ENCODE results near the gene TRAPPC2B. TPM values are rescaled to one million over a fixed set of nuclear protein-coding genes. Genes with fewer than 3 reads are reported as not detected.
"Not testable (repeated sequence)": the region's sequence is repeated elsewhere in the genome, so short reads cannot be mapped to it uniquely, and the experiment has no call there.

Gene TRAPPC2B
- total RNA-seq, 1 experiment from 2014 or later = 30.0 TPM

GRCh38 chr19:57357406-57357805 is 5.9 kb upstream of the TRAPPC2B start:
- Histone ChIP-seq H3K9ac (ENCODE audit: low read length) (no peak overlapping the region), H4K20me1 (ENCODE audit: insufficient read depth, low read depth, low read length) (no peaks in the 10 kb centered on the region), H3K4me2 (ENCODE audit: low read depth, low read length, poor library complexity, severe bottlenecking) (no peak overlapping the region), H2AFZ (ENCODE audit: low read length) (no peak overlapping the region), H3K9me3 (ENCODE audit: low read length) (peaks cover 27% of the 10 kb centered on the region), H3K27me3 (ENCODE audit: low read length) (no peaks in the 10 kb centered on the region), H3K27ac (ENCODE audit: low read length) (no peak overlapping the region), H3K9me2 (replicated peaks; ENCODE audit: insufficient read depth, low read length) (no peaks in the 10 kb centered on the region), H3K4me3 (ENCODE audit: low read length) (no peak overlapping the region), H3K36me3 (ENCODE audit: insufficient read depth, low read length) (peaks cover 69% of the 10 kb centered on the region), H3K79me2 (ENCODE audit: low read length) (peaks cover 32% of the 10 kb centered on the region), H3K4me1 (ENCODE audit: low read length) (peaks cover 4% of the 10 kb centered on the region)
- no peak for DNase-seq

- no peak for DNase-seq
- no peak overlapping the region for H3K4me2 ChIP-seq (ENCODE audit: low read depth, low read length, poor library complexity, severe bottlenecking)
- peaks cover 27% of the 10 kb centered on the region for H3K9me3 ChIP-seq (ENCODE audit: low read length)
- peaks cover 51% of the 10 kb centered on the region for H3K36me3 ChIP-seq (ENCODE audit: insufficient read depth, low read length)
- H3K27ac ChIP-seq (ENCODE audit: low read length) = no peak overlapping the region
- no peak overlapping the region for H2AFZ ChIP-seq (ENCODE audit: low read length)
- peaks cover 12% of the 10 kb centered on the region for H3K4me1 ChIP-seq (ENCODE audit: low read length)
- H3K4me3 ChIP-seq (ENCODE audit: low read length) = no peak overlapping the region
- no peaks in the 10 kb centered on the region for H3K27me3 ChIP-seq (ENCODE audit: low read length)
- H3K9ac ChIP-seq (ENCODE audit: low read length) = no peak overlapping the region
- H4K20me1 ChIP-seq (ENCODE audit: insufficient read depth, low read depth, low read length) = no peaks in the 10 kb centered on the region
- H3K79me2 ChIP-seq (ENCODE audit: low read length) = peaks cover 22% of the 10 kb centered on the region
- H3K9me2 ChIP-seq (replicated peaks; ENCODE audit: insufficient read depth, low read length) = no peaks in the 10 kb centered on the region
Observed at GRCh38 chr19:57359300-57359699, 4.1 kb upstream of the TRAPPC2B start.

GRCh38 chr19:57362419-57362818 is 932 bp upstream of the TRAPPC2B start:
- H3K9me2 ChIP-seq (replicated peaks; ENCODE audit: insufficient read depth, low read length) = no peaks in the 10 kb centered on the region
- H3K4me1 ChIP-seq (ENCODE audit: low read length) = peaks cover 16% of the 10 kb centered on the region
- peaks cover 26% of the 10 kb centered on the region for H3K36me3 ChIP-seq (ENCODE audit: insufficient read depth, low read length)
- H3K9ac ChIP-seq (ENCODE audit: low read length) = no peak overlapping the region
- peaks cover 4% of the 10 kb centered on the region for H3K9me3 ChIP-seq (ENCODE audit: low read length)
- H4K20me1 ChIP-seq (ENCODE audit: insufficient read depth, low read depth, low read length) = no peaks in the 10 kb centered on the region
- peak overlapping the region; percentile 80 for H3K4me2 ChIP-seq (ENCODE audit: low read depth, low read length, poor library complexity, severe bottlenecking)
- no peak overlapping the region for H3K27ac ChIP-seq (ENCODE audit: low read length)
- H3K27me3 ChIP-seq (ENCODE audit: low read length) = no peaks in the 10 kb centered on the region
- H3K4me3 ChIP-seq (ENCODE audit: low read length) = peak overlapping the region; percentile 76
- peaks cover 31% of the 10 kb centered on the region for H3K79me2 ChIP-seq (ENCODE audit: low read length)
- DNase-seq = no peak
- H2AFZ ChIP-seq (ENCODE audit: low read length) = peak overlapping the region; percentile 68; the same call in 1 of the 2 replicates

GRCh38 chr19:57363688-57364181 is 384 bp downstream of the TRAPPC2B start:
- Histone ChIP-seq H3K9ac (ENCODE audit: low read length) (peak overlapping the region; percentile 76), H2AFZ (ENCODE audit: low read length) (no peak overlapping the region), H3K9me3 (ENCODE audit: low read length) (no peaks in the 10 kb centered on the region; the same call in 1 of the 2 replicates), H3K4me3 (ENCODE audit: low read length) (peak overlapping the region; percentile 76), H3K36me3 (ENCODE audit: insufficient read depth, low read length) (peaks cover 15% of the 10 kb centered on the region), H3K27me3 (ENCODE audit: low read length) (no peaks in the 10 kb centered on the region), H3K79me2 (ENCODE audit: low read length) (peaks cover 27% of the 10 kb centered on the region), H3K9me2 (replicated peaks; ENCODE audit: insufficient read depth, low read length) (no peaks in the 10 kb centered on the region), H3K27ac (ENCODE audit: low read length) (no peak overlapping the region), H3K4me1 (ENCODE audit: low read length) (peaks cover 16% of the 10 kb centered on the region), H3K4me2 (ENCODE audit: low read depth, low read length, poor library complexity, severe bottlenecking) (peak overlapping the region; percentile 80), H4K20me1 (ENCODE audit: insufficient read depth, low read depth, low read length) (no peaks in the 10 kb centered on the region)
- DNase-seq = peak; percentile 63

GRCh38 chr19:57366776-57367175 is 3.4 kb downstream of the TRAPPC2B start:
- H4K20me1 ChIP-seq (ENCODE audit: insufficient read depth, low read depth, low read length) = no peaks in the 10 kb centered on the region

GRCh38 chr19:57374179-57374578 is 10.8 kb downstream of the TRAPPC2B start:
- H3K9me2 ChIP-seq (replicated peaks; ENCODE audit: insufficient read depth, low read length) = no peaks in the 10 kb centered on the region
- no peaks in the 10 kb centered on the region for H4K20me1 ChIP-seq (ENCODE audit: insufficient read depth, low read depth, low read length)
- H3K4me2 ChIP-seq (ENCODE audit: low read depth, low read length, poor library complexity, severe bottlenecking) = no peak overlapping the region
- no peaks in the 10 kb centered on the region for H3K4me1 ChIP-seq (ENCODE audit: low read length)
- H3K4me3 ChIP-seq (ENCODE audit: low read length) = no peak overlapping the region
- no peaks in the 10 kb centered on the region for H3K79me2 ChIP-seq (ENCODE audit: low read length)
- peaks cover 73% of the 10 kb centered on the region for H3K36me3 ChIP-seq (ENCODE audit: insufficient read depth, low read length)
- no peak for DNase-seq
- no peak overlapping the region for H2AFZ ChIP-seq (ENCODE audit: low read length)
- H3K27ac ChIP-seq (ENCODE audit: low read length) = no peak overlapping the region
- H3K27me3 ChIP-seq (ENCODE audit: low read length) = no peaks in the 10 kb centered on the region
- no peak overlapping the region for H3K9ac ChIP-seq (ENCODE audit: low read length)
- H3K9me3 ChIP-seq (ENCODE audit: low read length) = peaks cover 29% of the 10 kb centered on the region

More at GRCh38 chr19:57366776-57367175, 3.4 kb downstream of the TRAPPC2B start:
- no peak overlapping the region for H3K9ac ChIP-seq (ENCODE audit: low read length)
- DNase-seq = no peak
- H3K4me3 ChIP-seq (ENCODE audit: low read length) = no peak overlapping the region
- no peak overlapping the region for H2AFZ ChIP-seq (ENCODE audit: low read length)
- H3K9me3 ChIP-seq (ENCODE audit: low read length) = no peaks in the 10 kb centered on the region; the same call in 1 of the 2 replicates
- H3K4me2 ChIP-seq (ENCODE audit: low read depth, low read length, poor library complexity, severe bottlenecking) = no peak overlapping the region
- peaks cover 27% of the 10 kb centered on the region for H3K79me2 ChIP-seq (ENCODE audit: low read length)
- no peak overlapping the region for H3K27ac ChIP-seq (ENCODE audit: low read length)
- peaks cover 16% of the 10 kb centered on the region for H3K4me1 ChIP-seq (ENCODE audit: low read length)
- peaks cover 16% of the 10 kb centered on the region for H3K36me3 ChIP-seq (ENCODE audit: insufficient read depth, low read length)
- no peaks in the 10 kb centered on the region for H3K9me2 ChIP-seq (replicated peaks; ENCODE audit: insufficient read depth, low read length)
- H3K27me3 ChIP-seq (ENCODE audit: low read length) = no peaks in the 10 kb centered on the region

GRCh38 chr19:57374647-57375046 is 11.3 kb downstream of the TRAPPC2B start:
- DNase-seq = not testable (repeated sequence)
- H3K9me3 ChIP-seq (ENCODE audit: low read length) = peaks cover 32% of the 10 kb centered on the region

GRCh38 chr19:57376151-57376550 is 12.8 kb downstream of the TRAPPC2B start:
- Histone ChIP-seq H3K4me2 (ENCODE audit: low read depth, low read length, poor library complexity, severe bottlenecking) (no peak overlapping the region), H3K4me1 (ENCODE audit: low read length) (no peaks in the 10 kb centered on the region), H3K27me3 (ENCODE audit: low read length) (no peaks in the 10 kb centered on the region), H3K9me3 (ENCODE audit: low read length) (peaks cover 45% of the 10 kb centered on the region), H3K27ac (ENCODE audit: low read length) (no peak overlapping the region), H3K9me2 (replicated peaks; ENCODE audit: insufficient read depth, low read length) (no peaks in the 10 kb centered on the region), H3K79me2 (ENCODE audit: low read length) (no peaks in the 10 kb centered on the region), H3K36me3 (ENCODE audit: insufficient read depth, low read length) (peaks cover 70% of the 10 kb centered on the region), H3K9ac (ENCODE audit: low read length) (no peak overlapping the region), H4K20me1 (ENCODE audit: insufficient read depth, low read depth, low read length) (no peaks in the 10 kb centered on the region), H3K4me3 (ENCODE audit: low read length) (no peak overlapping the region), H2AFZ (ENCODE audit: low read length) (no peak overlapping the region)
- DNase-seq = no peak

More at GRCh38 chr19:57374647-57375046, 11.3 kb downstream of the TRAPPC2B start:
- not testable (repeated sequence) for H2AFZ ChIP-seq (ENCODE audit: low read length); H3K79me2 ChIP-seq (ENCODE audit: low read length); H3K4me2 ChIP-seq (ENCODE audit: low read depth, low read length, poor library complexity, severe bottlenecking); H3K27me3 ChIP-seq (ENCODE audit: low read length); H3K27ac ChIP-seq (ENCODE audit: low read length); H3K4me3 ChIP-seq (ENCODE audit: low read length); H4K20me1 ChIP-seq (ENCODE audit: insufficient read depth, low read depth, low read length); H3K9ac ChIP-seq (ENCODE audit: low read length); H3K4me1 ChIP-seq (ENCODE audit: low read length); H3K9me2 ChIP-seq (replicated peaks; ENCODE audit: insufficient read depth, low read length)
- H3K36me3 ChIP-seq (ENCODE audit: insufficient read depth, low read length) = peaks cover 73% of the 10 kb centered on the region

Measured in Karpas-422 (cell line).